Liver (tissue), 9 donors: ENCODE results near the gene RAB31. TPM values are rescaled to one million over a fixed set of nuclear protein-coding genes. Genes with fewer than 3 reads are reported as not detected.

Source experiments
- DNase-seq: peaks from one replicate; pipeline ENCODE4 v3.0.0-alpha.2; 2017; ENCODE audit warnings: low spot score
- H3K27ac ChIP-seq, 2 donors: one replicate each; pipeline ENCODE4 v1.7.0; 2013; ENCODE audit warnings: inconsistent platforms in 2 of 2, low read length in 2 of 2, control low read depth in 1 of 2, low read depth in 1 of 2, mild to moderate bottlenecking in 1 of 2
- H3K27me3 ChIP-seq, 4 donors: one replicate each; pipeline versions ENCODE4 v1.6.1 to v1.7.0; 2013; ENCODE audit warnings: low read length in 3 of 4, inconsistent platforms in 1 of 4, mild to moderate bottlenecking in 1 of 4, moderate library complexity in 1 of 4; ENCODE audit not compliant: control insufficient read depth in 4 of 4, insufficient read depth in 4 of 4
- H3K36me3 ChIP-seq, 4 donors: one replicate each; pipeline versions ENCODE4 v1.6.1 to v1.7.0; 2013; ENCODE audit warnings: low read length in 3 of 4, mild to moderate bottlenecking in 3 of 4, low read depth in 1 of 4, moderate library complexity in 1 of 4; ENCODE audit not compliant: control insufficient read depth in 4 of 4, insufficient read depth in 3 of 4
- H3K4me1 ChIP-seq, 4 donors: one replicate each; pipeline versions ENCODE4 v1.6.1 to v1.7.0; 2013; ENCODE audit warnings: low read length in 3 of 4, mild to moderate bottlenecking in 3 of 4, moderate library complexity in 1 of 4; ENCODE audit not compliant: control insufficient read depth in 4 of 4, insufficient read depth in 4 of 4
- H3K4me3 ChIP-seq, 3 donors: one replicate each; pipeline versions ENCODE4 v1.6.1 to v1.7.0; 2013; ENCODE audit warnings: low read length in 3 of 3, control low read depth in 1 of 3, low read depth in 1 of 3, mild to moderate bottlenecking in 1 of 3
- H3K9ac ChIP-seq, 2 donors: one replicate each; pipeline ENCODE4 v1.7.0; 2013; ENCODE audit warnings: low read length in 2 of 2, mild to moderate bottlenecking in 2 of 2, moderate library complexity in 2 of 2, control low read depth in 1 of 2, low read depth in 1 of 2
- H3K9me3 ChIP-seq, 4 donors: one replicate each; pipeline versions ENCODE4 v1.6.1 to v1.7.0; 2013; ENCODE audit warnings: low read length in 3 of 4; ENCODE audit not compliant: control insufficient read depth in 4 of 4
- EGR1 ChIP-seq, 2 donors: IDR thresholded peaks; 2 replicates each; pipeline ENCODE4 v1.6.1; 2016 to 2018; ENCODE audit warnings: antibody characterized with exemption in 2 of 2, low read depth in 2 of 2
- FOXA1 ChIP-seq: IDR thresholded peaks from 2 replicates; pipeline ENCODE4 v1.6.1; 2016; ENCODE audit warnings: antibody characterized with exemption
- FOXA2 ChIP-seq: IDR thresholded peaks from 2 replicates; pipeline ENCODE4 v1.6.1; 2016; ENCODE audit warnings: antibody characterized with exemption
- GABPA ChIP-seq, 2 donors: IDR thresholded peaks in 1 of 2; conservative IDR thresholded peaks in 1 of 2; 2 replicates each; pipeline ENCODE4 v1.6.1; 2016; ENCODE audit warnings: antibody characterized with exemption in 2 of 2, mild to moderate bottlenecking in 1 of 2, moderate library complexity in 1 of 2
- HNF4A ChIP-seq, 2 donors: conservative IDR thresholded peaks; 2 replicates each; pipeline ENCODE4 v1.6.1; 2016; ENCODE audit warnings: antibody characterized with exemption in 2 of 2, mild to moderate bottlenecking in 2 of 2
- HNF4G ChIP-seq: IDR thresholded peaks from 2 replicates; pipeline ENCODE4 v1.6.1; 2016; ENCODE audit warnings: antibody characterized with exemption
- JUND ChIP-seq, 2 donors: IDR thresholded peaks; 2 replicates each; pipeline ENCODE4 v1.6.1; 2016; ENCODE audit warnings: antibody characterized with exemption in 2 of 2
- MAX ChIP-seq: IDR thresholded peaks from 2 replicates; pipeline ENCODE4 v1.6.1; 2016; ENCODE audit warnings: antibody characterized with exemption
- NR2F2 ChIP-seq: IDR thresholded peaks from 2 replicates; pipeline ENCODE4 v1.6.1; 2016; ENCODE audit warnings: antibody characterized with exemption
- RAD21 ChIP-seq, 2 donors: IDR thresholded peaks; 2 replicates each; pipeline ENCODE4 v1.6.1; 2016; ENCODE audit warnings: antibody characterized with exemption in 2 of 2, mild to moderate bottlenecking in 2 of 2
- REST ChIP-seq: IDR thresholded peaks from 2 replicates; pipeline ENCODE4 v1.6.1; 2016; ENCODE audit warnings: antibody characterized with exemption, mild to moderate bottlenecking
- RXRA ChIP-seq, 2 donors: IDR thresholded peaks; 2 replicates each; pipeline ENCODE4 v1.6.1; 2017 to 2018; ENCODE audit warnings: antibody characterized with exemption in 2 of 2, mild to moderate bottlenecking in 1 of 2
- SP1 ChIP-seq: IDR thresholded peaks from 2 replicates; pipeline ENCODE4 v1.6.1; 2018; ENCODE audit warnings: antibody characterized with exemption, mild to moderate bottlenecking
- TAF1 ChIP-seq: conservative IDR thresholded peaks from 2 replicates; pipeline ENCODE4 v1.6.1; 2016; ENCODE audit warnings: antibody characterized with exemption, mild to moderate bottlenecking
- YY1 ChIP-seq: IDR thresholded peaks from 2 replicates; pipeline ENCODE4 v1.6.1; 2016; ENCODE audit warnings: antibody characterized with exemption, mild to moderate bottlenecking
- WGBS: extraction: QIAGEN DNeasy Blood & Tissue Kit; methylation state at CpG from one replicate; pipeline ENCODE4 v1.1.7; 2013; 5-methylcytosine and 5-hydroxymethylcytosine counted together
- polyA plus RNA-seq, 2 donors: library from polyadenylated mRNA; stranded (reverse) in 1 of 2; unstranded in 1 of 2; fragments of 200-250 nt in 1 of 2; fragments of >200 nt in 1 of 2; fragmentation: Nextera tagmentation in 1 of 2; extraction: Ambion mirVana in 1 of 2; gene quantifications; one replicate each; pipeline versions ENCODE4 v1.2.1 to v1.2.3, GENCODE V29; 2013 to 2015
- total RNA-seq, 2 donors: library from RNA; depleted of rRNA; stranded (reverse); fragments of >200 nt; gene quantifications; one replicate each; pipeline ENCODE4 v1.2.3, GENCODE V29; 2014
- TF ChIP-seq, protein P1 (sequence below): fragments of 150-350 bp; IDR thresholded peaks from 2 replicates; pipeline ENCODE4 v1.5.1; 2017; ENCODE audit warnings: improper control_type of control experiment, low read depth, low read length; ENCODE audit not compliant: missing input control
- TF ChIP-seq, protein P2 (sequence below): IDR thresholded peaks from 2 replicates; pipeline ENCODE4 v1.6.1; 2016; ENCODE audit warnings: antibody characterized with exemption
- TF ChIP-seq, protein P3 (sequence below): IDR thresholded peaks from 2 replicates; pipeline ENCODE4 v1.6.1; 2016; ENCODE audit warnings: antibody characterized with exemption
- donor health status: healthy.
- donor health status: healthy.
- donor health status: healthy.
- donor health status: healthy.
- donor health status: healthy.

The RAB31 gene
- total and polyA plus RNA-seq, 4 donors, result 3.6 to 12.8 (median 9.7) TPM

DNA sequence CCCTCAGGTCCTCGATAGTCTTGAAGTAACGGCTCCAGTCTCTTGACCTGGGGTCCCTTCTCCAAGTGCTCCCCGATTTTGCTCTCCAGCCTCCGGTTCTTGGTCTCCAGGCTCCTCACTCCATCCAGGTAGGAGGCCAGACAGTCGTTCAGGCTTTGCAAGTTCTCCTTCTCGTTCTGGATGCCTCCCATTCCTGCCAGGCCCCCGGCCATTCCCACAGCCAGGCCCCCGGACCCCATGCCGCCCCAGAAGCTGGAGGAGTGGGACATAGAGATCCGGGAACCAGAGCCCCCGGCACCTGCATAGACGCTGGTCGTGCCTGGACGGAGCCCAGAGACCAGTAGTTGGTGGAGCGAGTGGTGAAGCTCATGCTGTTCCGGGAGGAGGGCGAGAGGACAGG lies 29.0 kb upstream of the RAB31 start:
- TF ChIP-seq FOXA2 (no peak), YY1 (no peak), NR2F2 (no peak), GABPA (IDR thresholded peaks at IDR 0.05 in 1 of 2, conservative IDR thresholded peaks at IDR 0.05 in 1 of 2) (no peak), TAF1 (no peak), RXRA (IDR thresholded peaks at IDR 0.05) (no peak), EGR1 (IDR thresholded peaks at IDR 0.05; ENCODE audit: low read depth in 2 of 2) (no peak), FOXA1 (no peak), REST (no peak), HNF4A (conservative IDR thresholded peaks at IDR 0.05) (no peak), HNF4G (no peak), SP1 (no peak), MAX (no peak), RAD21 (IDR thresholded peaks at IDR 0.05) (no peak), JUND (IDR thresholded peaks at IDR 0.05) (no peak)
- TF ChIP-seq, protein P1, sequence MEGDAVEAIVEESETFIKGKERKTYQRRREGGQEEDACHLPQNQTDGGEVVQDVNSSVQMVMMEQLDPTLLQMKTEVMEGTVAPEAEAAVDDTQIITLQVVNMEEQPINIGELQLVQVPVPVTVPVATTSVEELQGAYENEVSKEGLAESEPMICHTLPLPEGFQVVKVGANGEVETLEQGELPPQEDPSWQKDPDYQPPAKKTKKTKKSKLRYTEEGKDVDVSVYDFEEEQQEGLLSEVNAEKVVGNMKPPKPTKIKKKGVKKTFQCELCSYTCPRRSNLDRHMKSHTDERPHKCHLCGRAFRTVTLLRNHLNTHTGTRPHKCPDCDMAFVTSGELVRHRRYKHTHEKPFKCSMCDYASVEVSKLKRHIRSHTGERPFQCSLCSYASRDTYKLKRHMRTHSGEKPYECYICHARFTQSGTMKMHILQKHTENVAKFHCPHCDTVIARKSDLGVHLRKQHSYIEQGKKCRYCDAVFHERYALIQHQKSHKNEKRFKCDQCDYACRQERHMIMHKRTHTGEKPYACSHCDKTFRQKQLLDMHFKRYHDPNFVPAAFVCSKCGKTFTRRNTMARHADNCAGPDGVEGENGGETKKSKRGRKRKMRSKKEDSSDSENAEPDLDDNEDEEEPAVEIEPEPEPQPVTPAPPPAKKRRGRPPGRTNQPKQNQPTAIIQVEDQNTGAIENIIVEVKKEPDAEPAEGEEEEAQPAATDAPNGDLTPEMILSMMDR, result no peak
- TF ChIP-seq, protein P2, sequence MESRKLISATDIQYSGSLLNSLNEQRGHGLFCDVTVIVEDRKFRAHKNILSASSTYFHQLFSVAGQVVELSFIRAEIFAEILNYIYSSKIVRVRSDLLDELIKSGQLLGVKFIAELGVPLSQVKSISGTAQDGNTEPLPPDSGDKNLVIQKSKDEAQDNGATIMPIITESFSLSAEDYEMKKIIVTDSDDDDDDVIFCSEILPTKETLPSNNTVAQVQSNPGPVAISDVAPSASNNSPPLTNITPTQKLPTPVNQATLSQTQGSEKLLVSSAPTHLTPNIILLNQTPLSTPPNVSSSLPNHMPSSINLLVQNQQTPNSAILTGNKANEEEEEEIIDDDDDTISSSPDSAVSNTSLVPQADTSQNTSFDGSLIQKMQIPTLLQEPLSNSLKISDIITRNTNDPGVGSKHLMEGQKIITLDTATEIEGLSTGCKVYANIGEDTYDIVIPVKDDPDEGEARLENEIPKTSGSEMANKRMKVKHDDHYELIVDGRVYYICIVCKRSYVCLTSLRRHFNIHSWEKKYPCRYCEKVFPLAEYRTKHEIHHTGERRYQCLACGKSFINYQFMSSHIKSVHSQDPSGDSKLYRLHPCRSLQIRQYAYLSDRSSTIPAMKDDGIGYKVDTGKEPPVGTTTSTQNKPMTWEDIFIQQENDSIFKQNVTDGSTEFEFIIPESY, result no peak
- TF ChIP-seq, protein P3, sequence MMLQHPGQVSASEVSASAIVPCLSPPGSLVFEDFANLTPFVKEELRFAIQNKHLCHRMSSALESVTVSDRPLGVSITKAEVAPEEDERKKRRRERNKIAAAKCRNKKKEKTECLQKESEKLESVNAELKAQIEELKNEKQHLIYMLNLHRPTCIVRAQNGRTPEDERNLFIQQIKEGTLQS, result no peak
- Histone ChIP-seq H3K27ac (no peak overlapping the region), H3K9me3 (no peaks in the 10 kb centered on the region), H3K4me1 (no peaks in the 10 kb centered on the region), H3K4me3 (no peak overlapping the region), H3K27me3 (no peaks in the 10 kb centered on the region), H3K36me3 (no peaks in the 10 kb centered on the region), H3K9ac (no peak overlapping the region)
- DNase-seq, result no peak
- WGBS, result 92% methylated on average over 17 of the region's 17 CpGs

- no peaks in the 10 kb centered on the region for H3K27me3 ChIP-seq
- WGBS, result 75% methylated on average over 1 of the region's 1 CpG
- H3K4me1 ChIP-seq, result no peaks in the 10 kb centered on the region
- no peak for DNase-seq
- H3K9me3 ChIP-seq, result no peaks in the 10 kb centered on the region
- no peaks in the 10 kb centered on the region for H3K36me3 ChIP-seq
- H3K4me3 ChIP-seq, result no peak overlapping the region
- no peak for TF ChIP-seq JUND (IDR thresholded peaks at IDR 0.05)
- TF ChIP-seq RXRA (IDR thresholded peaks at IDR 0.05), result no peak
- no peak for TF ChIP-seq FOXA2
- no peak for TF ChIP-seq MAX
- no peak for TF ChIP-seq SP1
- TF ChIP-seq, protein P3, result no peak
- TF ChIP-seq, protein P2, result no peak
- no peak for TF ChIP-seq TAF1
- TF ChIP-seq HNF4G, result no peak
- TF ChIP-seq, protein P1, result no peak
- TF ChIP-seq RAD21 (IDR thresholded peaks at IDR 0.05), result no peak
- H3K27ac ChIP-seq, result no peak overlapping the region
- no peak overlapping the region for H3K9ac ChIP-seq
Measured at GRCh38 chr18:9681217-9681616, 26.9 kb upstream of the RAB31 start.
